GM12892 (cell line): Measurements from ENCODE around the gene CCR4. TPM values are rescaled to one million over a fixed set of nuclear protein-coding genes. Genes with fewer than 3 reads are reported as not detected.
A peak's percentile ranks its signal among the peaks of the same experiment; 100 is the strongest.
"Not testable (repeated sequence)": the region's sequence is repeated elsewhere in the genome, so short reads cannot be mapped to it uniquely, and the experiment has no call there.

ENCODE experiments used
- DNase-seq: peaks from one replicate; pipeline ENCODE4 v3.0.0; 2011; ENCODE audit not compliant: insufficient read length
- FAIRE-seq: peaks from 2 replicates; lab custom pipeline; 2011; peaks lifted over from hg19 to GRCh38; lab: Jason Lieb, UNC
- POLR2A ChIP-seq: IDR thresholded peaks from 2 replicates; pipeline ENCODE4 v1.6.1; 2011; ENCODE audit warnings: low read depth, low read length, control low read depth
- POLR2AphosphoS5 ChIP-seq: IDR thresholded peaks from 2 replicates; pipeline ENCODE4 v1.6.1; 2011; ENCODE audit warnings: low read depth, low read length, control low read depth
- TAF1 ChIP-seq: IDR thresholded peaks from 2 replicates; pipeline ENCODE4 v1.6.1; 2011; ENCODE audit warnings: low read depth, mild to moderate bottlenecking, control low read depth, low read length, borderline replicate concordance
- polyA plus RNA-seq: library from polyadenylated mRNA; unstranded; fragments of >200 nt; gene quantifications from one replicate; pipeline ENCODE4 v1.2.1, GENCODE V29; 2012; ENCODE audit warnings: missing spikeins, inconsistent platforms; ENCODE audit not compliant: missing spikeins

CCR4 gene
- polyA plus RNA-seq: 1.2 TPM

DNA sequence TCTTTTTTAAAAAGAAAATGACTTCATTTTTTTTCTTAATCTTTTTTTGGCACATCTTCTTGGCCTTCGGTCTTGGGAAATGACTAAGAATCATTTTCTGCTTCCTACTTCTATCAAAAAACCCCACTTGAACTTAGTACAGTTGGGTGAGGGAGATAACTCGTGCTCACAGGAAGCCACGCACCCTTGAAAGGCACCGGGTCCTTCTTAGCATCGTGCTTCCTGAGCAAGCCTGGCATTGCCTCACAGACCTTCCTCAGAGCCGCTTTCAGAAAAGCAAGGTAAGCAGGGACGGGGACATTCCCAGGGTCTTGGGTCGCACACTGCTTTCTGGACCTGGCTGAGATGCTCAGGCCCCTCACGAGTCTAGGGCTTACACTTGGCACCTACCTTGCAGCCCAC lies at the start of gene CCR4:
Gene CCR4 (plus strand): TSS at position 235 of the 402 bp plus-strand sequence. CDS start 1,779 bp downstream, outside the sequence.
- TF ChIP-seq POLR2A (no peak), TAF1 (no peak), POLR2AphosphoS5 (no peak)
- DNase-seq: no peak
- peak; percentile 70 for FAIRE-seq

DNA sequence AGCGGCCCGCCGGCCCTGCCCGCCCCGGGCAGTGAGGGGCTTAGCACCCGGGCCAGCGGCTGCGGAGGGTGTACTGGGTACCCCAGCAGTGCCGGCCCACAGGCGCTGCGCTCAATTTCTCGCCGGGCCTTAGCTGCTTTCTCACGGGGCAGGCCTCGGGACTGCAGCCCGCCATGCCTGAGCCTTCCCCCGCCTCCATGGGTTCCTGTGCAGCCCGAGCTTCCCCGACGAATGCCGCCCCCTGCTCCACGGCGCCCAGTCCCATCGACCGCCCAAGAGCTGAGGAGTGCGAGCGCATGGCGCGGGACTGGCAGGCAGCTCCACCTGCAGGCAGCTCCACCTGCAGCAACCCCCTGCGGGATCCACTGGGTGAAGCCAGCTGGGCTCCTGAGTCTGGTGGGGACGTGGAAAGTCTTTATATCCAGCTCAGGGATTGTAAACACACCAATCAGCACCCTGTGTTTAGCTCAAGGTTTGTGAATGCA lies 48.5 kb upstream of the CCR4 start:
- not testable (repeated sequence) for FAIRE-seq

DNA sequence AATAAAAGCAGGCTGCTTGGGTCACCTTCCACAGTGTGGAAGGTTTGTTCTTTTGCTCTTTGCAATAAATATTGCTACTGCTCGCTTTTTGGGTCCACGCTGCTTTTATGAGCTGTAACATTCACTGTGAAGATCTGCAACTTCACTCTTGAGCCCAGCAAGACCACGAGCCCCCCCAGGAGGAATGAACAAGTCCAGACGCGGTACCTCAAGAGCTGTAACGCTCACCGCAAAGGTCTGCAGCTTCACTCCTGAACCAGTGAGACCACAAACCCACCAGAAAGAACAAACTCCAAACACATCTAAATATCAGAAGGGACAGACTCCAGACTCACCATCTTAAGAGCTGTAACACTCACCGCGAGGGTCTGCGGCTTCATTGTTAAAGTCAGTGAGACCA lies 47.5 kb upstream of the CCR4 start:
- FAIRE-seq (no peak), DNase-seq (no peak)
- no peak for TF ChIP-seq TAF1
- TF ChIP-seq POLR2AphosphoS5: no peak
- no peak for TF ChIP-seq POLR2A

More for the DNA sequence above, 48.5 kb upstream of the CCR4 start:
- not testable (repeated sequence) for DNase-seq

DNA sequence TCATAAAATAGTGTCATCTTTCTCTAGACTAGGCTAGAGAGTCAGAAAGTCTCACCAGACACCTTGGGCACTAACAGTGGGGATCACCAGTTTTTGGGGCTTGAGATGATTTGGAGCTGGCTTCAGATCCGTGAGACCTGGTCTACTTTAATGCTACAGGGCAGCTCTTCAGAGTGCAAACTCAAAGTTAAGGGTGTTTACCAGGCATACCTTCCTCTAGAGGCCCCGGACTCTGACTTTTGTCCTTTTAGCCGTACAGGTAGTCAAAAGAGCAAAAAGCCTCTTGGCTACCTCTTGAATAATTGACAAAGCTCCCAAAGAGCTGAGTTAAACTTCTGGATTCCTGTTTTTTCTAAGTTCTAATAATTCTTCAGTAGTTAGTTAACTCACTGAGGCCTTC lies 41.4 kb upstream of the CCR4 start:
- TF ChIP-seq POLR2AphosphoS5 (no peak), TAF1 (no peak), POLR2A (no peak)
- no peak for FAIRE-seq
- no peak for DNase-seq

DNA sequence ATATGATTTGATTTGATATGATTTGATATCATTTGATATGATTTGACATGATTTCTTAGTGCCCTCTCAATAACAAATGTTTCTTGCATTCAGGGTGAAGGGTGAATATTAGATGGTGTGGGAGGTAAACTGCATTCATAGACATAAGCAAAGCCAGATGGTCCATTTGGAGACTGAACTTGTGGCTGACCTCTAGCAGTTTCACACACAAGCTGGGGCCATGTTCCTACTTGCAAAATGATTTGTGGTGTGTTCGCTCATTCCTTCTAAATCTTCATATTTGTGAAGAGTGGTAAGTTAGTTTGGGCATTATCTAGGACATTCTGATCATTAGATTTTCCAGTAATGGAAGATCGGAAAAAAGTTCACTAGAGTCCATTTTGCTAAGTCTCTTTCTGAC lies 40.5 kb upstream of the CCR4 start:
- DNase-seq (no peak), FAIRE-seq (no peak)
- TF ChIP-seq TAF1 (no peak), POLR2A (no peak), POLR2AphosphoS5 (no peak)

DNA sequence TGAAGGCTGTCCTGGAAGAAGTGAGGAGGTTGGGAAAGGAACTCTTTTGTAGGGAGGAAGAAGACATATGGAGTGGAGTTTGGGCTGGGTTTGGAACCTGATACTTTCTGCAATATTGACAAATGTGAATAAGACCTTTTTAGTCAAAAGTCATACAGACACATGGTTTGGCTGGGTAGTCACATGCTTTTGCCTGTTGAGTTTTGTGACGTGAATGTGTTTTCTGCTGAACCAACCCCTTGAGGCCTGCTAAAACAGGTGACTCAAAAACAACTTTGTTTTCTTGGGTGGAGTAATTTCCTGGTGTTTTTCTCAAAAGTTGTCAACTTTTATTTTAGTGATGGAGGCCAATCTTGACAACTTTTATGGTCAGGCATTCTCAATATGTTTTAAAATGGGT lies 39.4 kb upstream of the CCR4 start:
- TF ChIP-seq POLR2AphosphoS5: no peak
- TF ChIP-seq POLR2A: no peak
- no peak for TF ChIP-seq TAF1
- FAIRE-seq (no peak), DNase-seq (no peak)

- DNase-seq (no peak), FAIRE-seq (no peak)
- TF ChIP-seq POLR2A: no peak
Observed at GRCh38 chr3:32913790-32914446, 37.5 kb upstream of the CCR4 start.

- no peak for TF ChIP-seq POLR2A
- no peak for TF ChIP-seq TAF1
- TF ChIP-seq POLR2AphosphoS5: no peak
- FAIRE-seq: no peak
- DNase-seq: no peak
Observed at GRCh38 chr3:32919920-32920319, 31.5 kb upstream of the CCR4 start.

- TF ChIP-seq POLR2A (no peak), TAF1 (no peak)
- DNase-seq: no peak
- FAIRE-seq: no peak
Observed at GRCh38 chr3:32922078-32922477, 29.4 kb upstream of the CCR4 start.

- no peak for TF ChIP-seq POLR2AphosphoS5
- TF ChIP-seq POLR2A: no peak
- no peak for TF ChIP-seq TAF1
- FAIRE-seq: no peak
Observed at GRCh38 chr3:32930161-32930560, 21.3 kb upstream of the CCR4 start.

DNA sequence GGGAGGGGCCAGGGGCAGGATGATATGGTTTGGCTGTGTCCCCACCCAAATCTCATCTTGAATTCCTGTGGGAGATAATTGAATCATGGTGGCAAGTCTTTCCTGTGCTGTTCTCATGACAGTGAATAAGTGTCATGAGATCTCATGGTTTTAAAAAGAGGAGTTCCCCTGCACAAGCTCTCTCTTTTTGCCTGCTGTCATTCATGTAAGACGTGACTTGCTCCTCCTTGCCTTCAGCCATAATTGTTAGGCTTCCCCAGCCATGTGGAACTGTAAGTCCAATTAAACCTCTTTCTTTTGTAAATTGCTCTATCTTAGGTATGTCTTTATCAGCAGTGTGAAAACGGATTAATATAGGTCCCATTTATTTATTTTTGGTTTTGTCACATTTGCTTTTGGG lies 20.2 kb upstream of the CCR4 start:
- not testable (repeated sequence) for FAIRE-seq, DNase-seq

More at GRCh38 chr3:32930161-32930560, 21.3 kb upstream of the CCR4 start:
- DNase-seq: no peak

DNA sequence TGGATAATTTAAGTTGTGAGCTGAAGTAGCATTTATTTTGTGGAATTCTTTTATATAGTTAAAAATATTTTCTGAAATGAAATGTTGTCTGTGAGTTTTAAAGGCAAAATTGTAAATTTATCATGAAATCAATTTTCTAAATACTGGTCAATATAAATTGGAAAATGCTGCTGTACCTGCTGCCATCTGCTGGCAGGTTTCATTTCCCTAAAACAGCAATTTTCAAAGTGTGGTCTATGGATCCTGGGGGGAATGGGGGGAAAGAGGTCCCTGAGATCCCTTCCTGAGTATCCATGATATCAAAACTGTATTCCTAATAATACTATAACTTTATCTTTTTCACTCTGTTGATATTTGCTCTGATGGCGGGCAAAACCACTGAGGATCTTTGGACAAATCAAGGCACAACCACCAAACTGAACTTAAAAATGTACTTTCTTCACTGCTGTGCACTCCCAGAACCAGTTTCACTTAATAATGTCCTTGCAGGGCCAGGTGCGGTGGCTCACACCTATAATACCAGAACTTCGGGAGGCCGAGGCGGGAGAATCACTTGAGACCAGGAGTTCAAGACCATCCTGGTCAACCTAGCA lies 17.2 kb upstream of the CCR4 start:
- TF ChIP-seq POLR2AphosphoS5 (no peak), TAF1 (no peak), POLR2A (no peak)
- FAIRE-seq (no peak), DNase-seq (no peak)

DNA sequence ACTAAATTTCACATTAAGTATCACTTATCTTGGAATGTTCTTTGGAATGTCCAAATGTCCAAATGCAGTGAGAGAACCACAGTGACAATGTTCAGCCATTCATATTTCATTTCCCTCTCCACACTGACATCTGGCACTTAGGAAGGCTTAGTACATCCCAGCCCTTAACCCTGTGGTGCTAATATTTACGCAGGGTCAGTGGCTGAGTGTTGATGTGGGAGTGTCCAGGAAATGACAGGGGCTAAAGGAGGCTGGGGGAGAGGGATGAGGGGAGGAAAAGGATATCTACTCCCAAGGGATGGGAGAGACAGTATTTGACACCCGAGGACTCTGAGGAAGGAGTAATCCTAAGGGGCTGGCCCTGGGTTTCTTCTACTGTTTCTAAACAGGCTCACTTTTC lies 14.1 kb upstream of the CCR4 start:
- FAIRE-seq (no peak), DNase-seq (no peak)
- no peak for TF ChIP-seq POLR2AphosphoS5
- TF ChIP-seq POLR2A: no peak
- TF ChIP-seq TAF1: no peak

- not testable (repeated sequence) for DNase-seq, FAIRE-seq
Observed at GRCh38 chr3:32939531-32940284, 11.7 kb upstream of the CCR4 start.
